ENCODE results near the gene TAF11L2. TPM values are rescaled to one million over a fixed set of nuclear protein-coding genes. Genes with fewer than 3 reads are reported as not detected.

Gene TAF11L2
- not detected in 2 replicates for total RNA-seq

GRCh38 chr5:17497931-17498330 is at the start of gene TAF11L2:
Gene TAF11L2 (plus strand): TSS chr5:17498231.

GRCh38 chr5:17518067-17518466 is 20.0 kb downstream of the TAF11L2 start, which contains the start of gene TAF11L3:
Gene TAF11L3 (plus strand): TSS chr5:17518367.

GRCh38 chr5:17521501-17521900 is 23.5 kb downstream of the TAF11L2 start, which contains the start of gene TAF11L4:
Gene TAF11L4 (plus strand): TSS chr5:17521801.

GRCh38 chr5:17524935-17525334 is 26.9 kb downstream of the TAF11L2 start, which contains the start of gene TAF11L5:
Gene TAF11L5 (plus strand): TSS chr5:17525235.

GRCh38 chr5:17528369-17528768 is 30.3 kb downstream of the TAF11L2 start, which contains the start of gene TAF11L6:
Gene TAF11L6 (plus strand): TSS chr5:17528669.

Other genes starting within 250 kb of the TAF11L2 start
- gene TAF11L3, start 20.1 kb downstream of the TAF11L2 start, total RNA-seq = not detected in 2 replicates
- gene TAF11L4, start 23.6 kb downstream of the TAF11L2 start, total RNA-seq = not detected in 2 replicates
- not detected in 2 replicates for gene TAF11L5, start 27.0 kb downstream of the TAF11L2 start, total RNA-seq
- gene TAF11L6, start 30.4 kb downstream of the TAF11L2 start, total RNA-seq = not detected in 2 replicates
- not detected in 2 replicates for gene TAF11L7, start 87.5 kb downstream of the TAF11L2 start, total RNA-seq
- not detected in 2 replicates for gene TAF11L8, start 92.7 kb downstream of the TAF11L2 start, total RNA-seq
- not detected in 2 replicates for gene TAF11L9, start 96.2 kb downstream of the TAF11L2 start, total RNA-seq
- not detected in 2 replicates for gene TAF11L10, start 99.6 kb downstream of the TAF11L2 start, total RNA-seq
- not detected in 2 replicates for gene TAF11L11, start 106.0 kb downstream of the TAF11L2 start, total RNA-seq
- not detected in 2 replicates for gene TAF11L12, start 112.2 kb downstream of the TAF11L2 start, total RNA-seq
- gene TAF11L13, start 133.9 kb downstream of the TAF11L2 start, total RNA-seq = not detected in 2 replicates
- not detected in 2 replicates for gene TAF11L14, start 136.2 kb downstream of the TAF11L2 start, total RNA-seq